ENCODE data around the gene EFCAB6. TPM values are rescaled to one million over a fixed set of nuclear protein-coding genes. Genes with fewer than 3 reads are reported as not detected.

Gene EFCAB6
- total and polyA plus RNA-seq, 4 donors: 0.14 to 2.1 (median 0.53) TPM

DNA sequence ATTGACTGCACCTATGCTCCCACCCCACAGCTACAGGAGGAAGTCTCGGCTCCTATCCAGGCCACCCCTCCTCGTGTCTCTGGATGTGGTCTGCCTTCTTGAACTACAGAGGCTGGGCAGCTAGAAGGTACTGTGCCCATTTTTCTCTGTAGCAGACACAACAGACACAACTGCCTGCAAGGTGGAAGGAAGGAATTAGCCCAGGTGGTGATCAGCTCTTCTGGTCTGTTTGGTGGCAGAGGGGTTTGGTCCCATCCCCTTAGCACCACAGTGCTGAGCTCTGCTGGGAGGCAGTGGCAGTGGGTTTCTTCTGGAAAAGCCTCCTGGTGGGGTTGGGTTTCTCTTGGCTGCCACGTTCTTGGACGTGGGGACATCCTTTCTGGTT, 267.8 kb downstream of the EFCAB6 start:
- H3K4me1 ChIP-seq (ENCODE audit: control insufficient read depth in 4 of 4, insufficient read depth in 4 of 4, low read length in 3 of 4): no peaks in the 10 kb centered on the region
- no peak for TF ChIP-seq SP1 (IDR thresholded peaks at IDR 0.05)
- TF ChIP-seq FOXA1 (IDR thresholded peaks at IDR 0.05): no peak
- TF ChIP-seq TAF1 (conservative IDR thresholded peaks at IDR 0.05): no peak
- TF ChIP-seq YY1 (IDR thresholded peaks at IDR 0.05): no peak
- TF ChIP-seq, protein P1, sequence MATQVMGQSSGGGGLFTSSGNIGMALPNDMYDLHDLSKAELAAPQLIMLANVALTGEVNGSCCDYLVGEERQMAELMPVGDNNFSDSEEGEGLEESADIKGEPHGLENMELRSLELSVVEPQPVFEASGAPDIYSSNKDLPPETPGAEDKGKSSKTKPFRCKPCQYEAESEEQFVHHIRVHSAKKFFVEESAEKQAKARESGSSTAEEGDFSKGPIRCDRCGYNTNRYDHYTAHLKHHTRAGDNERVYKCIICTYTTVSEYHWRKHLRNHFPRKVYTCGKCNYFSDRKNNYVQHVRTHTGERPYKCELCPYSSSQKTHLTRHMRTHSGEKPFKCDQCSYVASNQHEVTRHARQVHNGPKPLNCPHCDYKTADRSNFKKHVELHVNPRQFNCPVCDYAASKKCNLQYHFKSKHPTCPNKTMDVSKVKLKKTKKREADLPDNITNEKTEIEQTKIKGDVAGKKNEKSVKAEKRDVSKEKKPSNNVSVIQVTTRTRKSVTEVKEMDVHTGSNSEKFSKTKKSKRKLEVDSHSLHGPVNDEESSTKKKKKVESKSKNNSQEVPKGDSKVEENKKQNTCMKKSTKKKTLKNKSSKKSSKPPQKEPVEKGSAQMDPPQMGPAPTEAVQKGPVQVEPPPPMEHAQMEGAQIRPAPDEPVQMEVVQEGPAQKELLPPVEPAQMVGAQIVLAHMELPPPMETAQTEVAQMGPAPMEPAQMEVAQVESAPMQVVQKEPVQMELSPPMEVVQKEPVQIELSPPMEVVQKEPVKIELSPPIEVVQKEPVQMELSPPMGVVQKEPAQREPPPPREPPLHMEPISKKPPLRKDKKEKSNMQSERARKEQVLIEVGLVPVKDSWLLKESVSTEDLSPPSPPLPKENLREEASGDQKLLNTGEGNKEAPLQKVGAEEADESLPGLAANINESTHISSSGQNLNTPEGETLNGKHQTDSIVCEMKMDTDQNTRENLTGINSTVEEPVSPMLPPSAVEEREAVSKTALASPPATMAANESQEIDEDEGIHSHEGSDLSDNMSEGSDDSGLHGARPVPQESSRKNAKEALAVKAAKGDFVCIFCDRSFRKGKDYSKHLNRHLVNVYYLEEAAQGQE (IDR thresholded peaks at IDR 0.05): no peak
- TF ChIP-seq EGR1 (IDR thresholded peaks at IDR 0.05; ENCODE audit: low read depth in 2 of 2): no peak
- no peak for TF ChIP-seq HNF4A (conservative IDR thresholded peaks at IDR 0.05)
- no peak for TF ChIP-seq HNF4G (IDR thresholded peaks at IDR 0.05)
- TF ChIP-seq JUND (IDR thresholded peaks at IDR 0.05): no peak
- no peak for TF ChIP-seq RXRA (IDR thresholded peaks at IDR 0.05)
- TF ChIP-seq, protein P2, sequence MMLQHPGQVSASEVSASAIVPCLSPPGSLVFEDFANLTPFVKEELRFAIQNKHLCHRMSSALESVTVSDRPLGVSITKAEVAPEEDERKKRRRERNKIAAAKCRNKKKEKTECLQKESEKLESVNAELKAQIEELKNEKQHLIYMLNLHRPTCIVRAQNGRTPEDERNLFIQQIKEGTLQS (IDR thresholded peaks at IDR 0.05): no peak
- TF ChIP-seq, protein P3, sequence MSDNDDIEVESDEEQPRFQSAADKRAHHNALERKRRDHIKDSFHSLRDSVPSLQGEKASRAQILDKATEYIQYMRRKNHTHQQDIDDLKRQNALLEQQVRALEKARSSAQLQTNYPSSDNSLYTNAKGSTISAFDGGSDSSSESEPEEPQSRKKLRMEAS (IDR thresholded peaks at IDR 0.05): no peak
- no peak for TF ChIP-seq RAD21 (IDR thresholded peaks at IDR 0.05)
- TF ChIP-seq, protein P4, sequence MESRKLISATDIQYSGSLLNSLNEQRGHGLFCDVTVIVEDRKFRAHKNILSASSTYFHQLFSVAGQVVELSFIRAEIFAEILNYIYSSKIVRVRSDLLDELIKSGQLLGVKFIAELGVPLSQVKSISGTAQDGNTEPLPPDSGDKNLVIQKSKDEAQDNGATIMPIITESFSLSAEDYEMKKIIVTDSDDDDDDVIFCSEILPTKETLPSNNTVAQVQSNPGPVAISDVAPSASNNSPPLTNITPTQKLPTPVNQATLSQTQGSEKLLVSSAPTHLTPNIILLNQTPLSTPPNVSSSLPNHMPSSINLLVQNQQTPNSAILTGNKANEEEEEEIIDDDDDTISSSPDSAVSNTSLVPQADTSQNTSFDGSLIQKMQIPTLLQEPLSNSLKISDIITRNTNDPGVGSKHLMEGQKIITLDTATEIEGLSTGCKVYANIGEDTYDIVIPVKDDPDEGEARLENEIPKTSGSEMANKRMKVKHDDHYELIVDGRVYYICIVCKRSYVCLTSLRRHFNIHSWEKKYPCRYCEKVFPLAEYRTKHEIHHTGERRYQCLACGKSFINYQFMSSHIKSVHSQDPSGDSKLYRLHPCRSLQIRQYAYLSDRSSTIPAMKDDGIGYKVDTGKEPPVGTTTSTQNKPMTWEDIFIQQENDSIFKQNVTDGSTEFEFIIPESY (IDR thresholded peaks at IDR 0.05): no peak
- no peak for TF ChIP-seq FOXA2 (IDR thresholded peaks at IDR 0.05)
- TF ChIP-seq, protein P5, sequence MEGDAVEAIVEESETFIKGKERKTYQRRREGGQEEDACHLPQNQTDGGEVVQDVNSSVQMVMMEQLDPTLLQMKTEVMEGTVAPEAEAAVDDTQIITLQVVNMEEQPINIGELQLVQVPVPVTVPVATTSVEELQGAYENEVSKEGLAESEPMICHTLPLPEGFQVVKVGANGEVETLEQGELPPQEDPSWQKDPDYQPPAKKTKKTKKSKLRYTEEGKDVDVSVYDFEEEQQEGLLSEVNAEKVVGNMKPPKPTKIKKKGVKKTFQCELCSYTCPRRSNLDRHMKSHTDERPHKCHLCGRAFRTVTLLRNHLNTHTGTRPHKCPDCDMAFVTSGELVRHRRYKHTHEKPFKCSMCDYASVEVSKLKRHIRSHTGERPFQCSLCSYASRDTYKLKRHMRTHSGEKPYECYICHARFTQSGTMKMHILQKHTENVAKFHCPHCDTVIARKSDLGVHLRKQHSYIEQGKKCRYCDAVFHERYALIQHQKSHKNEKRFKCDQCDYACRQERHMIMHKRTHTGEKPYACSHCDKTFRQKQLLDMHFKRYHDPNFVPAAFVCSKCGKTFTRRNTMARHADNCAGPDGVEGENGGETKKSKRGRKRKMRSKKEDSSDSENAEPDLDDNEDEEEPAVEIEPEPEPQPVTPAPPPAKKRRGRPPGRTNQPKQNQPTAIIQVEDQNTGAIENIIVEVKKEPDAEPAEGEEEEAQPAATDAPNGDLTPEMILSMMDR (IDR thresholded peaks at IDR 0.05; ENCODE audit: low read depth, low read length, missing input control): no peak
- no peak for TF ChIP-seq GABPA (IDR thresholded peaks at IDR 0.05 in 1 of 2, conservative IDR thresholded peaks at IDR 0.05 in 1 of 2)
- TF ChIP-seq NR2F2 (IDR thresholded peaks at IDR 0.05): no peak
- H3K9ac ChIP-seq (ENCODE audit: low read depth in 1 of 2, low read length in 2 of 2): no peak overlapping the region
- no peaks in the 10 kb centered on the region for H3K27me3 ChIP-seq (ENCODE audit: control insufficient read depth in 4 of 4, insufficient read depth in 4 of 4, low read length in 3 of 4)
- no peak overlapping the region for H3K27ac ChIP-seq (ENCODE audit: low read depth in 1 of 2, low read length in 2 of 2)
- H3K4me3 ChIP-seq (ENCODE audit: low read depth in 1 of 3, low read length in 3 of 3): no peak overlapping the region
- H3K36me3 ChIP-seq (ENCODE audit: control insufficient read depth in 4 of 4, insufficient read depth in 3 of 4, low read depth in 1 of 4, low read length in 3 of 4): no peaks in the 10 kb centered on the region
- DNase-seq (ENCODE audit: low spot score): peak; percentile 30
- H3K9me3 ChIP-seq (ENCODE audit: control insufficient read depth in 4 of 4, low read length in 3 of 4): no peaks in the 10 kb centered on the region
- WGBS: 79% methylated on average over 4 of the region's 4 CpGs
